IMR-90 (cell line): ENCODE data around the gene OTOR. TPM values are rescaled to one million over a fixed set of nuclear protein-coding genes. Genes with fewer than 3 reads are reported as not detected.

ENCODE experiments used
- ATAC-seq: fragments of 200-7000 bp; cut with Tn5 transposase; 2 replicates; pipeline ENCODE4 v1.9.1; 2020; ENCODE audit warnings: low read depth, mild to moderate bottlenecking, moderate library complexity
- BruUV-seq: library from RNA; stranded (reverse); fragments of 400-500 nt; replicated peaks from 2 replicates; lab custom pipeline; 2021; lab: Mats Ljungman, UMichigan
- CTCF ChIA-PET: fragments of 300-600 bp; formaldehyde crosslinking; extraction: SDS; loops from one replicate; lab custom pipeline; 2021; ENCODE audit warnings: antibody characterized with exemption; lab: Yijun Ruan, JAX
- POLR2A ChIA-PET: fragments of 300-600 bp; sonication (Branson Sonifier 250); formaldehyde crosslinking; loops from one replicate; lab custom pipeline; 2022; ENCODE audit warnings: antibody characterized with exemption; ENCODE audit not compliant: unreplicated experiment; lab: Charles Lee
- DNase-seq: peaks from one replicate; pipeline ENCODE4 v3.0.0; 2013
- H2AFZ ChIP-seq: replicated peaks from 2 replicates; pipeline ENCODE3; 2013; ENCODE audit warnings: low read length, mild to moderate bottlenecking; ENCODE audit not compliant: poor library complexity
- H2AK5ac ChIP-seq: 2 replicates; pipeline ENCODE4 v1.6.1; 2013; ENCODE audit warnings: low read depth, low read length, inconsistent platforms
- H2AK9ac ChIP-seq: replicated peaks from 2 replicates; pipeline ENCODE3; 2013; ENCODE audit warnings: mild to moderate bottlenecking, low read depth, low read length, moderate library complexity; ENCODE audit not compliant: poor library complexity
- H2BK120ac ChIP-seq: 2 replicates; pipeline ENCODE4 v1.6.1; 2013; ENCODE audit warnings: low read depth, low read length, inconsistent platforms
- H2BK15ac ChIP-seq: 3 replicates; pipeline ENCODE4 v1.6.1; 2013; ENCODE audit warnings: low read depth, low read length, inconsistent platforms
- H2BK20ac ChIP-seq: 2 replicates; pipeline ENCODE4 v1.6.1; 2013; ENCODE audit warnings: low read depth, mild to moderate bottlenecking, inconsistent platforms, low read length, moderate library complexity
- H2BK5ac ChIP-seq: 2 replicates; pipeline ENCODE4 v1.6.1; 2013; ENCODE audit warnings: mild to moderate bottlenecking, low read depth, low read length, inconsistent platforms; ENCODE audit not compliant: poor library complexity, severe bottlenecking
- H3K14ac ChIP-seq: replicated peaks from 2 replicates; pipeline ENCODE4 v1.6.1; 2013; ENCODE audit warnings: low read depth, low read length, inconsistent platforms
- H3K18ac ChIP-seq: 2 replicates; pipeline ENCODE4 v1.6.1; 2013; ENCODE audit warnings: low read depth, low read length, control low read depth
- H3K23ac ChIP-seq: 2 replicates; pipeline ENCODE4 v1.6.1; 2013; ENCODE audit warnings: low read depth, low read length, inconsistent platforms
- H3K27ac ChIP-seq: 2 replicates; pipeline ENCODE4 v1.5.1; 2013; ENCODE audit warnings: mild to moderate bottlenecking, control low read depth, low read length; ENCODE audit not compliant: insufficient read depth
- H3K27me3 ChIP-seq: 2 replicates; pipeline ENCODE4 v1.6.1; 2013; ENCODE audit warnings: low read length; ENCODE audit not compliant: control insufficient read depth, insufficient read depth
- H3K36me3 ChIP-seq: 2 replicates; pipeline ENCODE4 v1.6.1; 2013; ENCODE audit warnings: low read length, mixed read lengths; ENCODE audit not compliant: control insufficient read depth, insufficient read depth
- H3K4ac ChIP-seq: 2 replicates; pipeline ENCODE4 v1.6.1; 2013; ENCODE audit warnings: low read depth, low read length, inconsistent platforms
- H3K4me1 ChIP-seq: 2 replicates; pipeline ENCODE4 v1.6.1; 2013; ENCODE audit warnings: low read length, mixed read lengths; ENCODE audit not compliant: control insufficient read depth, insufficient read depth
- H3K4me2 ChIP-seq: 2 replicates; pipeline ENCODE4 v1.6.1; 2013; ENCODE audit warnings: low read depth, mild to moderate bottlenecking, control low read depth, low read length, moderate library complexity
- H3K4me3 ChIP-seq: 2 replicates; pipeline ENCODE4 v1.5.1; 2013; ENCODE audit warnings: low read depth, mild to moderate bottlenecking, control low read depth, low read length, moderate library complexity; ENCODE audit not compliant: insufficient read depth
- H3K56ac ChIP-seq: 2 replicates; pipeline ENCODE4 v1.6.1; 2013; ENCODE audit warnings: low read length, inconsistent platforms; ENCODE audit not compliant: insufficient read depth; ENCODE audit errors: extremely low read depth
- H3K79me1 ChIP-seq, 2 experiments: 2 replicates each; pipeline ENCODE4 v1.6.1; 2013; ENCODE audit warnings: low read length in 2 of 2, inconsistent platforms in 1 of 2, low read depth in 1 of 2
- H3K9ac ChIP-seq: 2 replicates; pipeline ENCODE4 v1.6.1; 2013; ENCODE audit warnings: low read depth, low read length, control low read depth
- H3K9me1 ChIP-seq: 2 replicates; pipeline ENCODE4 v1.6.1; 2013; ENCODE audit warnings: low read length, inconsistent platforms; ENCODE audit not compliant: insufficient read depth
- H3K9me3 ChIP-seq: 2 replicates; pipeline ENCODE4 v1.6.1; 2013; ENCODE audit warnings: low read length; ENCODE audit not compliant: control insufficient read depth, insufficient read depth
- H4K20me1 ChIP-seq: 2 replicates; pipeline ENCODE4 v1.6.1; 2013; ENCODE audit warnings: low read length, inconsistent platforms; ENCODE audit not compliant: insufficient read depth
- H4K5ac ChIP-seq: 2 replicates; pipeline ENCODE4 v1.6.1; 2013; ENCODE audit warnings: mild to moderate bottlenecking, low read depth, low read length, control low read depth
- H4K8ac ChIP-seq, 2 experiments: 2 replicates each; pipeline ENCODE4 v1.6.1; 2013; ENCODE audit warnings: low read depth in 2 of 2, low read length in 2 of 2, control low read depth in 1 of 2, inconsistent platforms in 1 of 2
- H4K91ac ChIP-seq: 2 replicates; pipeline ENCODE4 v1.6.1; 2013; ENCODE audit warnings: low read depth, low read length, inconsistent platforms; ENCODE audit not compliant: insufficient read depth
- BHLHE40 ChIP-seq: fragments of 150-350 bp; IDR thresholded peaks from 2 replicates; pipeline ENCODE4 v1.6.1; 2016; ENCODE audit warnings: mild to moderate bottlenecking, low read depth, low read length
- CHD1 ChIP-seq: IDR thresholded peaks from 2 replicates; pipeline ENCODE4 v1.6.1; 2012; ENCODE audit warnings: low read depth, low read length, improper control_type of control experiment
- MAFK ChIP-seq: IDR thresholded peaks from 2 replicates; pipeline ENCODE4 v1.6.1; 2012; ENCODE audit warnings: low read depth, low read length, improper control_type of control experiment
- POLR2A ChIP-seq: IDR thresholded peaks from 2 replicates; pipeline ENCODE4 v1.6.1; 2012; ENCODE audit warnings: mild to moderate bottlenecking, low read depth, low read length
- WGBS, 2 experiments: methylation state at CpG; one replicate each; pipeline versions ENCODE4 v1.1.5 to v1.1.7; 2013; ENCODE audit warnings: missing lambda C conversion rate in 2 of 2; ENCODE audit not compliant: insufficient read length in 1 of 2; ENCODE audit errors: extremely low coverage in 2 of 2; 5-methylcytosine and 5-hydroxymethylcytosine counted together
- dilution Hi-C: fragments of 300-500 bp; cut with HindIII; formaldehyde crosslinking; loops from one replicate; pipeline ENCODE4 v1.14.3; 2018; ENCODE audit warnings: low sequenced_read_pairs; ENCODE audit not compliant: unreplicated experiment
- in situ Hi-C: fragments of 300-500 bp; cut with MboI; formaldehyde crosslinking; loops from 3 replicates; pipeline ENCODE4 v1.14.3; 2019; ENCODE audit warnings: low sequenced_read_pairs, inconsistent platforms, mixed read lengths
- intact Hi-C: fragments of 100-400 bp; cut with micrococcal nuclease; formaldehyde crosslinking; loops from 2 replicates; pipeline ENCODE4 v1.10.0; 2022
- polyA plus RNA-seq, 3 experiments: library from polyadenylated mRNA; depleted of rRNA; stranded (reverse); fragments of >200 nt; gene quantifications; 2 replicates each; pipeline ENCODE4 v1.2.3, GENCODE V29; 2012; ENCODE audit warnings: low replicate concordance in 1 of 3
- total RNA-seq: library from RNA; depleted of rRNA; stranded (reverse); fragments of >200 nt; gene quantifications from 2 replicates; pipeline ENCODE4 v1.2.3, GENCODE V29; 2012
- TF ChIP-seq, protein P1 (sequence below): fragments of 150-350 bp; IDR thresholded peaks from 2 replicates; pipeline ENCODE4 v1.6.1; 2017; ENCODE audit warnings: mild to moderate bottlenecking, antibody characterized with exemption, low read length, low read depth
- TF ChIP-seq, protein P2 (sequence below): conservative IDR thresholded peaks from 2 replicates; pipeline ENCODE4 v1.5.1; 2012; ENCODE audit warnings: mild to moderate bottlenecking, low read depth, low read length, improper control_type of control experiment

The OTOR gene
- total and polyA plus RNA-seq, 2 of the 4 experiments (the other 2 are of a cell fraction), result not detected

- ATAC-seq (no peak), DNase-seq (no peak)
- Histone ChIP-seq H3K4me2 (no peak overlapping the region), H4K5ac (no peak overlapping the region), H3K9ac (no peak overlapping the region), H2BK20ac (no peak overlapping the region), H2BK15ac (no peak overlapping the region), H2AFZ (no peak overlapping the region), H4K8ac (no peak overlapping the region), H3K27ac (no peak overlapping the region), H2BK120ac (no peak overlapping the region), H3K23ac (no peak overlapping the region), H4K20me1 (no peaks in the 10 kb centered on the region), H4K91ac (no peak overlapping the region), H3K79me1 (no peaks in the 10 kb centered on the region), H3K9me3 (no peaks in the 10 kb centered on the region), H2AK5ac (no peak overlapping the region), H3K4me3 (no peak overlapping the region), H3K4ac (no peak overlapping the region), H3K14ac (no peak overlapping the region), H3K4me1 (no peaks in the 10 kb centered on the region), H3K18ac (no peak overlapping the region), H3K27me3 (peaks cover 3% of the 10 kb centered on the region), H3K56ac (no peak overlapping the region), H2AK9ac (no peak overlapping the region), H2BK5ac (no peak overlapping the region), H3K9me1 (no peaks in the 10 kb centered on the region), H3K36me3 (no peaks in the 10 kb centered on the region)
- in situ Hi-C loops (no loop called here), intact Hi-C loops (no loop called here), dilution Hi-C loops (no loop called here)
- BruUV-seq, result no TSS peak
- 20% methylated on average over 2 of the region's 6 CpGs; no CpG with 5 or more reads in 1 of the 2 experiments for WGBS, 2 experiments
- TF ChIP-seq, protein P1, sequence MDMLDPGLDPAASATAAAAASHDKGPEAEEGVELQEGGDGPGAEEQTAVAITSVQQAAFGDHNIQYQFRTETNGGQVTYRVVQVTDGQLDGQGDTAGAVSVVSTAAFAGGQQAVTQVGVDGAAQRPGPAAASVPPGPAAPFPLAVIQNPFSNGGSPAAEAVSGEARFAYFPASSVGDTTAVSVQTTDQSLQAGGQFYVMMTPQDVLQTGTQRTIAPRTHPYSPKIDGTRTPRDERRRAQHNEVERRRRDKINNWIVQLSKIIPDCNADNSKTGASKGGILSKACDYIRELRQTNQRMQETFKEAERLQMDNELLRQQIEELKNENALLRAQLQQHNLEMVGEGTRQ, result no peak
- TF ChIP-seq POLR2A (no peak), BHLHE40 (no peak), CHD1 (no peak), MAFK (no peak)
- TF ChIP-seq, protein P2, sequence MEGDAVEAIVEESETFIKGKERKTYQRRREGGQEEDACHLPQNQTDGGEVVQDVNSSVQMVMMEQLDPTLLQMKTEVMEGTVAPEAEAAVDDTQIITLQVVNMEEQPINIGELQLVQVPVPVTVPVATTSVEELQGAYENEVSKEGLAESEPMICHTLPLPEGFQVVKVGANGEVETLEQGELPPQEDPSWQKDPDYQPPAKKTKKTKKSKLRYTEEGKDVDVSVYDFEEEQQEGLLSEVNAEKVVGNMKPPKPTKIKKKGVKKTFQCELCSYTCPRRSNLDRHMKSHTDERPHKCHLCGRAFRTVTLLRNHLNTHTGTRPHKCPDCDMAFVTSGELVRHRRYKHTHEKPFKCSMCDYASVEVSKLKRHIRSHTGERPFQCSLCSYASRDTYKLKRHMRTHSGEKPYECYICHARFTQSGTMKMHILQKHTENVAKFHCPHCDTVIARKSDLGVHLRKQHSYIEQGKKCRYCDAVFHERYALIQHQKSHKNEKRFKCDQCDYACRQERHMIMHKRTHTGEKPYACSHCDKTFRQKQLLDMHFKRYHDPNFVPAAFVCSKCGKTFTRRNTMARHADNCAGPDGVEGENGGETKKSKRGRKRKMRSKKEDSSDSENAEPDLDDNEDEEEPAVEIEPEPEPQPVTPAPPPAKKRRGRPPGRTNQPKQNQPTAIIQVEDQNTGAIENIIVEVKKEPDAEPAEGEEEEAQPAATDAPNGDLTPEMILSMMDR, result no peak
- ChIA-PET POLR2A (no interaction called here), CTCF (interaction anchor here (0.7 kb wide), 1 partner anchor 92 kb away, joined by 4 read pairs; no protein-coding TSS in a partner anchor)
Observed at GRCh38 chr20:16712511-16712947, 35.6 kb upstream of the OTOR start.
